PFSK-1 (cell line): ENCODE data around the gene TOX3.

Experiments
- POLR2AphosphoS5 ChIP-seq: IDR thresholded peaks from 2 replicates; pipeline ENCODE4 v1.6.1; 2012; ENCODE audit warnings: low read depth, mild to moderate bottlenecking, control low read depth, low read length, moderate library complexity
- REST ChIP-seq, 2 experiments: IDR thresholded peaks; 2 replicates each; pipeline versions ENCODE4 v1.6.1 to v1.8.0; 2011 to 2012; ENCODE audit warnings: low read depth in 2 of 2, low read length in 2 of 2, control low read depth in 1 of 2, inconsistent platforms in 1 of 2, mild to moderate bottlenecking in 1 of 2, moderate library complexity in 1 of 2; ENCODE audit not compliant: insufficient read depth in 1 of 2

GRCh38 chr16:52441886-52442285 is 105.1 kb downstream of the TOX3 start:
- no peak for TF ChIP-seq REST (IDR thresholded peaks at IDR 0.05; ENCODE audit: insufficient read depth in 1 of 2, low read depth in 2 of 2, low read length in 2 of 2)
- TF ChIP-seq POLR2AphosphoS5, result no peak
